NCI-H2171 treated with DMSO at 0.1 percent for 48 hours (cell line): ENCODE data around the gene PPP6R3.

Source experiments
- DNase-seq: peaks from one replicate; lab custom pipeline; 2025; lab: John Stamatoyannopoulos, UW

The PPP6R3 gene

GRCh38 chr11:68651985-68652682 is 191.6 kb downstream of the PPP6R3 start:
- DNase-seq, result no peak

GRCh38 chr11:68652683-68653156 is 192.2 kb downstream of the PPP6R3 start:
- DNase-seq, result no peak

- DNase-seq, result no peak
Measured at GRCh38 chr11:68653486-68654430, 193.2 kb downstream of the PPP6R3 start.

- DNase-seq, result no peak
Measured at GRCh38 chr11:68654978-68655377, 194.4 kb downstream of the PPP6R3 start.

- no peak for DNase-seq
Measured at GRCh38 chr11:68655406-68655805, 194.9 kb downstream of the PPP6R3 start.

GRCh38 chr11:68655806-68656205 is 195.3 kb downstream of the PPP6R3 start:
- no peak for DNase-seq

- DNase-seq, result no peak
Measured at GRCh38 chr11:68657021-68657780, 196.6 kb downstream of the PPP6R3 start.

- no peak for DNase-seq
Measured at GRCh38 chr11:68658097-68658496, 197.5 kb downstream of the PPP6R3 start.

GRCh38 chr11:68658661-68659060 is 198.1 kb downstream of the PPP6R3 start:
- no peak for DNase-seq

- DNase-seq, result peak; percentile 21
Measured at GRCh38 chr11:68659158-68659921, 198.8 kb downstream of the PPP6R3 start.

GRCh38 chr11:68660066-68660810 is 199.7 kb downstream of the PPP6R3 start:
- DNase-seq, result no peak

GRCh38 chr11:68661014-68661413 is 200.5 kb downstream of the PPP6R3 start:
- DNase-seq, result no peak

GRCh38 chr11:68661697-68662603 is 201.4 kb downstream of the PPP6R3 start:
- no peak for DNase-seq

- no peak for DNase-seq
Measured at GRCh38 chr11:68663482-68664010, 203.0 kb downstream of the PPP6R3 start.

GRCh38 chr11:68664141-68664540 is 203.6 kb downstream of the PPP6R3 start:
- DNase-seq, result no peak

- no peak for DNase-seq
Measured at GRCh38 chr11:68664906-68665305, 204.4 kb downstream of the PPP6R3 start.
